Midbrain (tissue), 1 donor: ENCODE data around the gene FBXL5.

Experiments
- DNase-seq: peaks from one replicate; lab custom pipeline; 2025; lab: John Stamatoyannopoulos, UW

The FBXL5 gene

GRCh38 chr4:15557786-15558550 is 97.2 kb downstream of the FBXL5 start:
- no peak for DNase-seq

- no peak for DNase-seq
Observed at GRCh38 chr4:15556511-15557092, 98.6 kb downstream of the FBXL5 start.
